DMS153 treated with DMSO at 0.1 percent for 48 hours (cell line): ENCODE data around the gene SLC22A2.
"Not testable (repeated sequence)": the region's sequence is repeated elsewhere in the genome, so short reads cannot be mapped to it uniquely, and the experiment has no call there.

Experiments
- DNase-seq: peaks from one replicate; lab custom pipeline; 2025; ENCODE audit not compliant: unreplicated experiment; lab: John Stamatoyannopoulos, UW

Gene SLC22A2

GRCh38 chr6:160258346-160259142 lies at the start of gene SLC22A2:
Gene SLC22A2 (minus strand): TSS chr6:160258821. CDS start chr6:160258757, 64 bp downstream.
- no peak for DNase-seq

DNA sequence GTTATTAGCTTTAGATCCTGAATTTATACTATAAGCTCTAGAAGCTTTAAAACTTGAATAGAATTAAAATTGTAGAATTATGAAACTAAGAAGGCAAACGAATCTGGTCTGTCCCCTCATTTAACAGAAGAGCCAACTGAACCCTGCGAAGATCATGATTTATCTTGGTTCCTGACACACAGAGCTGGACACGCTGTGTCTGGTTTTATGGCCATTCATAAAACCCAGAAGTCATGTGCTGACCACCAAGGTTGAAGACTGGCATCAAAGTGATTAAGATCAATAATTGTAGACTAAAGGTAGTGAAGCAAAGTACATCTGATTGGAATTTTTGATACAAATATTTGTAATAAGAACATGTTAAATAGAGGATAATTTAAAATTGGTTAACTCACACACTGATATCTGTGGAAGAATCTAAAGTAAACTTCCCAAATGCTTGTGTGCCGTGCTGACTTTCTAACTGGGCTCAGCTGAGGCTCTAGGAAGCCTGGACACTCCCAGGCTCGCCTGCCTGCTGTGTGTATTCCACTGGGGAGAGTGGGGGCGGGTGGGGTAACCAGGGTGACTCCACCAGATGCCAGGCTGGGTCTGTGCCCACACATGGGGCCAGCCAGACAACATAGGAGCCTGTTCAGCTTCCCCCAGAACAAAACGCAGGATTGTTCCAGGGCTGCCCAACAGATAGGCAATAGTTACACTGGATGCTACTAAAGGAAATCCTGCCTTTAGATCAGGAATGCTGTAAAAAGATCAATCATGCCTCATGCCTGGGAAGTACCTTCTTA lies 47.5 kb upstream of the SLC22A2 start:
- DNase-seq = no peak

GRCh38 chr6:160303806-160304205 lies 45.2 kb upstream of the SLC22A2 start:
- no peak for DNase-seq

DNA sequence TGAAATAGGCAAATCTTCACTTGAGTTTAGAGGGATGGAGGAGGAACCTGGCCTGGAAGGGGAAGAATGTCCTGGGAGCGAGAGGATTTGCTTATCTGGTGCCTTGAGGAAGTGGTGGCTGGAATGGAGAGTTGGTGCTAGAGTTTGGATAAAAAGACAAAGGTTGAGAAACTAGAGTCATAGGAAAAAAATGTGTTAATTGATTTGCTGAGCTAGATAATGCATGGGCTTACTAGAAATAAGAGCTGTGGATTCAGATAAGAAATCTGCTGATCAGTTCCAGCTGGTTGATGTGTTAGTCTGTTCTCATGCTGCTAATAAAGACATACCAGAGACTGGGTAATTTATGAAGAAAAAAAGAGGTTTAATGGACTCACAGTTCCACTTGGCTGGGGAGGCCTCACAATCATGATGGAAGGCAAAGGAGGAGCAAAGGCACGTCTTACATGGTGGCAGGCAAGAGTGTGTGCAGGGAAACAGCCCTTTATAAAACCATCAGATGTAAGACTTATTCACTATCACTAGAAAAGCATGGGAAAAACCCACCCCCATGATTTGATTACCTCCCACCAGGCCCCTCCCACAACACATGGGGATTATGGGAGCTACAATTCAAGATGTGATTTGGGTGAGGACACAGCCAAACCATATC lies 43.9 kb upstream of the SLC22A2 start:
- DNase-seq = not testable (repeated sequence)

DNA sequence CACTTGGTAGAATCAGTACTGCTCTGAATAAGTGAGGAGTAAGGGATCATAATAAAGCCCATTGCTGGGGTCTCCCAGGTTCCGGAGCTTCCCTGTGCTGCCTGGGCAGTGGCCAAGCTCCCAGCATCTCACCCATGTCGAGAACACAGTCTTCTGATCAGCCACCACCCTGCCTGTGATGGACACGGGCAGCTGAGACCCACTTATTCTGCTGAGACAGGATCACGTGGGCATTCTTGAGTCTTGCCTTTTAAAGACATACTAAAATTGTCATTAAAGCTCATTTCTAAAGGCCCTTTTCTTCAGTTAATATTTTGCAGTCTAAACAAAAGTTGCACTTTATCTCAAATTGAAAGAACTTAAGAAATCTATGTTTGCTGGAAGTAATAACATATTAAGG lies 42.7 kb upstream of the SLC22A2 start:
- no peak for DNase-seq

GRCh38 chr6:160300076-160300695 lies 41.6 kb upstream of the SLC22A2 start:
- no peak for DNase-seq

GRCh38 chr6:160299559-160299958 lies 40.9 kb upstream of the SLC22A2 start:
- DNase-seq = no peak

- no peak for DNase-seq
These were observed 39.5 kb upstream of the SLC22A2 start for GRCh38 chr6:160298121-160298520.

GRCh38 chr6:160297310-160297709 lies 38.7 kb upstream of the SLC22A2 start:
- no peak for DNase-seq

- no peak for DNase-seq
These were observed 35.2 kb upstream of the SLC22A2 start for GRCh38 chr6:160293844-160294243.

GRCh38 chr6:160285541-160286105 lies 27.0 kb upstream of the SLC22A2 start:
- no peak for DNase-seq

- DNase-seq = no peak
These were observed 26.0 kb upstream of the SLC22A2 start for GRCh38 chr6:160284575-160284974.

DNA sequence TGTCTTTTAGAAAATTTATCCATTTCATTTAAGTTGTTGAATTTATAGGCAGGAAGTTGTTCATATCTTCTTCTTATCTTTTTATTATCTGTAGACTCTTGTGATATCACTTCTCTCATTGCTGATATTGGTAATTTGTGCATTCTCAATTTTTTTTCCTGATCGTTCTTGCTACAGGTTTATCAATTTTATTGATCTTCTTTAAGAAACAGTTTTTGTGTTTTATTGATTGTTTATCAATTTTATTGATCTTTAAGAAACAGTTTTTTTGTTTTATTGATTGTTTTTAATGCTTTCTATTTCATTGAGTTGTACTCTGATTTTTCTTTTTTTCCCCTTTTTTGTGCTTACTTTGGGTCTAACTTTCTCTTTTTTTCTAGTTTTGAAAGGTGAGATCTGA lies 23.8 kb upstream of the SLC22A2 start:
- DNase-seq = no peak

GRCh38 chr6:160279850-160280249 lies 21.2 kb upstream of the SLC22A2 start:
- DNase-seq = no peak

GRCh38 chr6:160278786-160279310 lies 20.2 kb upstream of the SLC22A2 start:
- DNase-seq = no peak

- DNase-seq = no peak
These were observed 19.7 kb upstream of the SLC22A2 start for GRCh38 chr6:160278311-160278710.

- DNase-seq = no peak
These were observed 18.9 kb upstream of the SLC22A2 start for GRCh38 chr6:160277546-160277945.

- DNase-seq = no peak
These were observed 18.5 kb upstream of the SLC22A2 start for GRCh38 chr6:160277144-160277543.

- DNase-seq = no peak
These were observed 17.5 kb upstream of the SLC22A2 start for GRCh38 chr6:160276126-160276525.

- DNase-seq = no peak
These were observed 16.9 kb upstream of the SLC22A2 start for GRCh38 chr6:160275511-160276003.
